ENCODE data around the gene ZNF100.
"Not testable (repeated sequence)": the region's sequence is repeated elsewhere in the genome, so short reads cannot be mapped to it uniquely, and the experiment has no call there.

DNA sequence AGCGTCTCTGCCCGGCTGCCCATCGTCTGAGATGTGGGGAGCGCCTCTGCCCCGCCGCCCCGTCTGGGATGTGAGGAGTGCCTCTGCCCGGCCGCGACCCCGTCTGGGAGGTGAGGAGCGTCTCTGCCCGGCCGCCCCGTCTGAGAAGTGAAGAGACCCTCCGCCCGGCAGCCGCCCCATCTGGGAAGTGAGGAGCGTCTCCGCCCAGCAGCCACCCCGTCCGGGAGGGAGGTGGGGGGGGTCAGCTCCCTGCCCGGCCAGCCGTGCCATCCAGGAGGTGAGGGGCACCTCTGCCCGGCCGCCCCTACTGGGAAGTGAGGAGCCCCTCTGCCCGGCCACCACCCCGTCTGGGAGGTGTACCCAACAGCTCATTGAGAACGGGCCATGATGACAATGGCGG is 8.4 kb upstream of the ZNF100 start:
- TF ChIP-seq CTCF (IDR thresholded peaks at IDR 0.05); SMC3 (IDR thresholded peaks at IDR 0.05; ENCODE audit: low read depth, low read length): not testable (repeated sequence)

Data from SK-N-SH (cell line).